DND-41 (cell line): Measurements from ENCODE around the gene GOLPH3L.
"Not testable (repeated sequence)": the region's sequence is repeated elsewhere in the genome, so short reads cannot be mapped to it uniquely, and the experiment has no call there.

Source experiments
- ATAC-seq: fragments of 200-7000 bp; cut with Tn5 transposase; 3 replicates; pipeline ENCODE4 v1.9.1; 2021; ENCODE audit warnings: low read depth; ENCODE audit not compliant: insufficient read depth
- DNase-seq: peaks from one replicate; pipeline ENCODE4 v3.0.0-alpha.2; 2020
- H2AFZ ChIP-seq: 2 replicates; pipeline ENCODE4 v1.6.0; 2012; ENCODE audit warnings: low read depth, low read length
- H3K27ac ChIP-seq: 2 replicates; pipeline ENCODE4 v1.5.1; 2012; ENCODE audit warnings: low read length, inconsistent platforms
- H3K27me3 ChIP-seq: fragments of 200-600 bp; sonication (generic); 2 replicates; pipeline ENCODE4 v1.6.0; 2012; ENCODE audit warnings: low read length, mild to moderate bottlenecking, inconsistent platforms; ENCODE audit not compliant: insufficient read depth, poor library complexity
- H3K36me3 ChIP-seq: 2 replicates; pipeline ENCODE4 v1.5.1; 2012; ENCODE audit warnings: low read length, inconsistent platforms; ENCODE audit not compliant: insufficient read depth
- H3K4me1 ChIP-seq: 2 replicates; pipeline ENCODE4 v1.5.1; 2012; ENCODE audit warnings: mild to moderate bottlenecking, low read length; ENCODE audit not compliant: insufficient read depth
- H3K4me2 ChIP-seq: 2 replicates; pipeline ENCODE4 v1.6.0; 2012; ENCODE audit warnings: mild to moderate bottlenecking, moderate library complexity, low read length, inconsistent platforms; ENCODE audit not compliant: insufficient read depth
- H3K4me3 ChIP-seq, 2 experiments: fragments of 200-600 bp in 1 of 2; shearing (Covaris generic) in 1 of 2; 2 replicates each; pipeline ENCODE4 v1.5.1; 2012 to 2016; ENCODE audit warnings: inconsistent platforms in 2 of 2, low read length in 2 of 2, mild to moderate bottlenecking in 2 of 2, low read depth in 1 of 2, moderate library complexity in 1 of 2
- H3K79me2 ChIP-seq: 2 replicates; pipeline ENCODE4 v1.6.0; 2012; ENCODE audit warnings: low read length, inconsistent platforms; ENCODE audit not compliant: insufficient read depth
- H3K9ac ChIP-seq: 2 replicates; pipeline ENCODE4 v1.6.0; 2012; ENCODE audit warnings: low read depth, mild to moderate bottlenecking, inconsistent platforms, low read length, moderate library complexity
- H3K9me3 ChIP-seq: 2 replicates; pipeline ENCODE4 v1.5.1; 2012; ENCODE audit warnings: low read length, moderate library complexity, mild to moderate bottlenecking, inconsistent platforms; ENCODE audit not compliant: insufficient read depth, severe bottlenecking
- H4K20me1 ChIP-seq: 2 replicates; pipeline ENCODE4 v1.6.0; 2012; ENCODE audit warnings: low read length; ENCODE audit not compliant: insufficient read depth
- CTCF ChIP-seq: IDR thresholded peaks from 2 replicates; pipeline ENCODE4 v1.5.1; 2012; ENCODE audit warnings: borderline replicate concordance, low read length, moderate library complexity, mild to moderate bottlenecking; ENCODE audit not compliant: poor library complexity, severe bottlenecking; ENCODE audit errors: extremely low read depth
- EZH2 ChIP-seq: IDR thresholded peaks from 3 replicates; pipeline ENCODE4 v1.6.1; 2012; ENCODE audit warnings: borderline replicate concordance, low read depth, mild to moderate bottlenecking, moderate library complexity, low read length, inconsistent platforms; ENCODE audit not compliant: severe bottlenecking

The GOLPH3L gene

GRCh38 chr1:150720703-150721102 is 23.7 kb upstream of the GOLPH3L start, which contains the start of gene HORMAD1:
TSS of gene HORMAD1 (minus strand) at chr1:150720895. CDS start at chr1:150719505, 1,390 bp downstream.
- no peak for TF ChIP-seq EZH2
- TF ChIP-seq CTCF = no peak
- no peak for ATAC-seq
- no peaks in the 10 kb centered on the region for H3K4me1 ChIP-seq
- H3K9me3 ChIP-seq = no peaks in the 10 kb centered on the region
- no peak within 1 kb of the TSS for H3K9ac ChIP-seq
- no peaks in the 10 kb centered on the region for H3K79me2 ChIP-seq
- no peak within 1 kb of the TSS for H3K27ac ChIP-seq
- H4K20me1 ChIP-seq = no peaks in the 10 kb centered on the region
- no peak within 1 kb of the TSS for H3K4me3 ChIP-seq
- DNase-seq = no peak
- H3K36me3 ChIP-seq = no peaks in the 10 kb centered on the region
- H2AFZ ChIP-seq = no peak within 1 kb of the TSS
- H3K4me2 ChIP-seq = no peak within 1 kb of the TSS
- H3K27me3 ChIP-seq = no peaks in the 10 kb centered on the region

GRCh38 chr1:150720098-150720497 is 23.1 kb upstream of the GOLPH3L start:
- Histone ChIP-seq H3K36me3 (no peaks in the 10 kb centered on the region), H4K20me1 (no peaks in the 10 kb centered on the region), H3K27me3 (no peaks in the 10 kb centered on the region), H3K4me1 (no peaks in the 10 kb centered on the region), H3K9ac (no peak overlapping the region), H3K4me3 (no peak overlapping the region), H3K9me3 (no peaks in the 10 kb centered on the region), H2AFZ (no peak overlapping the region), H3K27ac (no peak overlapping the region), H3K4me2 (no peak overlapping the region), H3K79me2 (no peaks in the 10 kb centered on the region)
- TF ChIP-seq EZH2 (no peak), CTCF (no peak)
- DNase-seq = no peak
- ATAC-seq = no peak

GRCh38 chr1:150718225-150718891 is 21.4 kb upstream of the GOLPH3L start:
- H2AFZ ChIP-seq = no peak overlapping the region
- H3K4me1 ChIP-seq = no peaks in the 10 kb centered on the region

GRCh38 chr1:150709031-150709430 is 12.1 kb upstream of the GOLPH3L start:
- H3K9me3 ChIP-seq, H3K27ac ChIP-seq, H3K4me3 ChIP-seq, H3K36me3 ChIP-seq, H4K20me1 ChIP-seq, H3K27me3 ChIP-seq, H3K4me2 ChIP-seq, H3K9ac ChIP-seq, H3K79me2 ChIP-seq, DNase-seq, H2AFZ ChIP-seq, ATAC-seq, H3K4me1 ChIP-seq: not testable (repeated sequence)

More at GRCh38 chr1:150718225-150718891, 21.4 kb upstream of the GOLPH3L start:
- Histone ChIP-seq H3K4me3 (no peak overlapping the region), H3K79me2 (no peaks in the 10 kb centered on the region), H3K4me2 (no peak overlapping the region), H3K36me3 (no peaks in the 10 kb centered on the region), H3K27me3 (no peaks in the 10 kb centered on the region), H3K9ac (no peak overlapping the region), H4K20me1 (no peaks in the 10 kb centered on the region), H3K27ac (no peak overlapping the region), H3K9me3 (no peaks in the 10 kb centered on the region)
- no peak for ATAC-seq
- no peak for DNase-seq
- no peak for TF ChIP-seq CTCF
- TF ChIP-seq EZH2 = no peak
